Stimulated activated CD8-positive, alpha-beta memory T cell treated with anti-CD3 and anti-CD28 coated beads, Interleukin-12 subunit alpha, Interleukin-12 subunit beta, amount 100 ng/mL, for 24 hours (primary cell): ENCODE results near the gene KHDC1L.
A peak's percentile ranks its signal among the peaks of the same experiment; 100 is the strongest.
"Not testable (repeated sequence)": the region's sequence is repeated elsewhere in the genome, so short reads cannot be mapped to it uniquely, and the experiment has no call there.

Experiments used
- DNase-seq: peaks from one replicate; pipeline ENCODE4 v3.0.0-alpha.2; 2020; ENCODE audit errors: extremely low read depth

Gene KHDC1L, protein sequence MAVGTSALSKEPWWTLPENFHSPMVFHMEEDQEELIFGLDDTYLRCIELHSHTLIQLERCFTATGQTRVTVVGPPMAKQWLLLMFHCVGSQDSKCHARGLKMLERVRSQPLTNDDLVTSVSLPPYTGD

DNA sequence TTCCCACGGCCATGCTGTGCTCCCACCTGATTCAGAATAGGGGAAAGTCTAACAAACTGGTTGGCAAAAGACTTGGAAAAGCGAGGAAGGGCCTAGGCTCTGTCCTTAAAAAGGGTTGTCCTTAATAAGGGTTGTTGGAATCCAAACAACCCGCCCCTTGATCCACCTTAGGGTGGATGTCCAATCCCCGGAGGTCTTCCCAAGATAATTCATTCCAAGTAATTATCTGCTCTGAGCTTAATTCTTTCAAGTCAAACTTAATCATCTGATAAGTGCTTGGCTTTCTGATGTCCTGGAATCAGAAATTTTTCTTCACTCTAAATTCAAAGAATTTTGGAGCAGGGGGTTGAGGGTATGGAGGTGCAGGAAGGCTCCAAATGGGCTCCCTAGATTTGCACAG, at the start of gene KHDC1L:
KHDC1L (minus strand) TSS at position 101 of the 400 bp plus-strand sequence; CDS start at position 13, 88 bp downstream.
- DNase-seq: no peak

DNA sequence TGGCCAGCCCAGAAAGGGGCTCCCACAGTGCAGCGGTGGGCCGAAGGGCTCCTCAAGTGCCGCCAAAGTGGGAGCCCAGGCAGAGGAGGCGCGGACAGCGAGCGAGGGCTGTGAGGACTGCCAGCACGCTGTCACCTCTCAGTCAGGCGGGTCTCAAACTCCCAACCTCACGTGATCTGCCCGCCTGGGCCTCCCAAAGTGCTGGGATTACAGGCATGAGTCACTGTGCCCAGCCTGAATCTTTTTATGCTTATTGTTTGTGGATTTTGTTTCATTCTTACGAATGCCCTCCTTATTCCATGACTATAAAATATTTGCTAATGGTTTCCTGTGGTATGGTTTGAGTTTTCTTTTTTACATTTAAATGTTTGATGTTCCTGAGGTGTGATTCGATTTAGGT, 44.0 kb upstream of the KHDC1L start:
- not testable (repeated sequence) for DNase-seq

DNA sequence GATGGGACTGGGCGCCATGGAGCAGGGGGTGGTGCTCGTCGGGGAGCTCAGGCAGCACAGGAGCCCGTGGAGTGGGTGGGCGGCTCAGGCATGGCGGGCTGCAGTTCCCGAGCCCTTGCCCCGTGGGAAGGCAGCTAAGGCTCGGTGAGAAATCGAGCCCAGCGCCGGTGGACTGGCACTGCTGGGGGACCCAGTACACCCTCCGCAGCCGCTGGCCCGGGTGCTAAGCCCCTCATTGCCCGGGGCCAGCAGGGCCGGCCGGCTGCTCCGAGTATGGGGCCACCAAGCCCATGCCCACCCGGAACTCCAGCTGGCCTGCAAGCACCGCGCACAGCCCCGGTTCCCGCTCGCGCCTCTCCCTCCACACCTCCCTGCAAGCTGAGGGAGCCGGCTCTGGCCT, 43.6 kb upstream of the KHDC1L start:
- not testable (repeated sequence) for DNase-seq

DNA sequence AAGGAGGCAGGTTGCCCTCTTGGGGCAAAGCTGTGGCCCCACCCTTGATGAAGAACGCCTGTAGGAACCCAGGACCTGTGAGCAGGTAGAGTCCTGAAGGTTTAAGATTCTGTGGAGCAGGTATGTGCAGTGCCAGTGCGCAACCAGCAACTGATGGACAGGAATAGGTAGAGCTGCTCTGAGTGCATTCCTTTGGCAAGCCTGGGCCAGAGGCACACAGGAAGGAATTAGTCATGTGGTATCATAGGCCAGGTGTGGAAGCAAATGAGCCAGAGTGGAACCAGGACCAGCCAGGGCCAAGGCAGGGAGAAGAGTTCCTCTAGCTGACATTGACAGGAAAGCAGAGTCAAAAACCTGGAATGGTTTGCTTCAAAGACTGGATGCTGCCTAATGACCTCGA, 39.1 kb upstream of the KHDC1L start:
- no peak for DNase-seq

DNA sequence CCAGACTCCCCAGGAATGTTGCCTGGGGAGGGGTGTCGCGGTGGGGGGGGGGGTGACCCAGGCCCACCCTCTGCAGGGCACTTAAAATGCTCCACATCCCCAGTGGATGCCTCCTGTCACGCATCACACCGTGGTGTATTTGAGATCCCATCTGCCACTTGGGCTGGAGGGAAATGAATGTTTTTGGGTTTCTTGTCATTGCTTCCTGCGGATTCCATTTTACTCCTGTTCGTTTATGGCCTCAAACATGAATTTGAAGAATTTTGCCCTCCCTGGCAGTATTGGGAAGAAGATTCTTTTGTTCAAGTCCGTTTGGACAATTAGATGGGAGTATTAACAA, 38.2 kb upstream of the KHDC1L start:
- DNase-seq: no peak

DNA sequence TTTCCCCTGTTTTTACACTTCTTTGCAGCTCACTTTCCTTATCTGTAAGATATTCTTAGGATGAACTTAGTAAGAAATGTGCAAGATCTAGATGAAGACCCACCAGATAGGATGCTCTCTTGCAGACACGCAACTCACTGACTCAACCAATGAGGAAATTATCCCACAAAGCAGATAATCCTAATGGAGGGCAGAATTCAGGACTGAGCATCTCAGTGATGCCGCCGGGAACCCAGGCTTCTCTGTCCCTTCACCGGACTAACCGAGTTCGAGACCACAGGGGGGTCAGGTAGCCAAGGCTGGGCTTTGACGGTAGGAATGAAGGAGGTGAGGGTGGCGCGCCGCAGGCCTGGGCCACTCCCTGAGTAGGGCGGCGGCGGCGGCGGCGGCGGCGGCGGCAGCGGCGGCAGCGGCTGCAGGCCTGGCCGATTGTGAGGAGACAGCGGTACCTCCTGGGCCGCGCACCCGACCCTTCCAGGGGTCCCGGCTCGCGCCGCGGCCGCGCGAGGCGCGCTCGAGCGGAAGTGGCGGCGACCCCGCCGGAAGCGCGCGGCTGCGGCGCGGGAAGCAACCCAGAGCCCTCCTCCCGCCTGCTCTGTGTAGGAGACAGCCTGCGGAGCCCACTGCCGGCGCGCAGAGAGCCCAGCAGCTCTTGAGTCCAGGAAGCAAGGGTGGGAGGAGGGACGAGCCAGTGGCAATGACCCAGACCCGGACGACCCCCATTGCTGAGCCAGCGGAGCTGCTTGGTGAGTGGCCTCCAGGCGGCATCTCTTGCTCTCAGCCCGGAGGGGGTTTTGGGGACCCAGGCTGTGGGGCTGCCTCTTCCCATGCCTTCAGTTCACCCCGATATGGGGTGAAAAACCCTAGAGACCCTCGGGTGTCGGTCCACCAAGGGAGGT, 37.6 kb upstream of the KHDC1L start, which contains the start of gene KHDC1:
KHDC1 (minus strand) TSS at position 526 of the 899 bp plus-strand sequence. CDS start 20,679 bp downstream, outside the sequence.
- DNase-seq: peak; percentile 28

DNA sequence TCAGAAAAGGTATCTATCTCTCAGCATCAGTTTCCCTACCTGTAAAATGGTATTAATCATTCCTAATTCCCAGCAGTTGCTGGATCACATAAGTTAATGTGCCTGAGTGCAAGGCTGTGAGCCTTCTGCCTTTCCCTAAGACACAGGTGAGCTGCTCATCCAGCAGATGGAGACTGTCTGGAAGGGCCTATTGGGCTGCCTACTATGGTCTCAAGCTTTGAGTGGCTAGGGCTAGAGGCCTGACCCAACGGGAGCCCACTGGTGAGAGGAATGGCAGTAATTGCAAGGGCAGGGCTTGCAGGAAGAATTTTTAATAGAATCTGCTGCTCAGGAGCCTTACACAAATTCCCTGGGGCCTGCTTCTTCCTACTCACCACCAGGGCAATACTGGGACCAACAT, 33.4 kb upstream of the KHDC1L start:
- DNase-seq: no peak

DNA sequence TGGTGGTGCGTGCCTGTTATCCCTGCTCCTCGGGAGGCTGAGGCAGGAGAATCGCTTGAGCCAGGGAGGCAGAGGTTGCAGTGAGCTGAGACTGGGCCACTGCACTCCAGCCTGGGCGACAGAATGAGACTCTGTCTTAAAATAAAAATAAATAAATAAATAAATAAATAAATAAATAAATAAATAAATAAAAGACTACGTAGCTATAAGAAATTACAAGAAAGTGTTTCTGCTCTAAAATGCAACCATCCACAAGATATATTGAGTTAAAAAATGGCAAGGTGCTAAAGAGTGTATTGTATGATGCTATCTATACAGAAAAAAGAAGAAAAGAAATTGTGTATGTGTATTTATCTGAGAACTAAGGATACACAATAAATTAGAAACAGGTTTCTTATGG, 29.0 kb upstream of the KHDC1L start:
- DNase-seq: not testable (repeated sequence)

DNA sequence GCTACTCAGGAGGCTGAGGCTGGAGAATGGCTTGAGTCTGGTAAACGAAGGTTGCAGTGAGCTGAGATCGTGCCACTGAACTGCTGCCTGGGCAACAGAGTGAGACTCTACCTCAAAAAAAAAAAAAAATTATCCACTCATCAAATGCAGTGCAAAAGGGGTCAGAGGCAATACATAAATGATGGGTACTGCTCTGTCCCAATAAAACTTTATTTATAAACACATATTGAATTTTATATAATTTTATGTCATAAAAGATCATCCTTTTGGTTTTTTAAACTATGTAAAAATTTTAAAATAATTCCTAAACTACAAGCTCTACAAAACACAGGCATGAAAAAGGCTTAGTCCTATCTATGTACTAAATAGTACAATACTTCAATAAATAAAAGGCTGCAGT, 27.4 kb upstream of the KHDC1L start:
- DNase-seq: no peak

DNA sequence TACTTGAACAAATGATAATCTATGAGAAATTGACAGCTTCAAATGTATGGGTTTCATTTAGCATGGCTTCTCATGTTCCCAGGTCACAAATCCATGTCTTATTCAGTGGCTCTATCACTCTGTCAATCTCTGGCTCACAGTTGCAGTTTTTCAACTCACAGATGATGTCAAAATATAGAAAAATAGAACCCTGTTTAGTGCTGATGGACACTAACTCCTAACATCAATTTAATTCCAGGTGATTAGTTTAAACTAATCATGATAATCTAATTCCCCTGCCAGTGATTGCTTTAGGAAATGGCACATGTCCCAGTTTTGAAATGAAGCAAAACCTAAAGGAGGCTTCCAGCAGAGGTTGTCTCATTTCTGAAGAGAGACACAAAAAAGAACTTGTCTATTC, 24.7 kb upstream of the KHDC1L start:
- DNase-seq: no peak

DNA sequence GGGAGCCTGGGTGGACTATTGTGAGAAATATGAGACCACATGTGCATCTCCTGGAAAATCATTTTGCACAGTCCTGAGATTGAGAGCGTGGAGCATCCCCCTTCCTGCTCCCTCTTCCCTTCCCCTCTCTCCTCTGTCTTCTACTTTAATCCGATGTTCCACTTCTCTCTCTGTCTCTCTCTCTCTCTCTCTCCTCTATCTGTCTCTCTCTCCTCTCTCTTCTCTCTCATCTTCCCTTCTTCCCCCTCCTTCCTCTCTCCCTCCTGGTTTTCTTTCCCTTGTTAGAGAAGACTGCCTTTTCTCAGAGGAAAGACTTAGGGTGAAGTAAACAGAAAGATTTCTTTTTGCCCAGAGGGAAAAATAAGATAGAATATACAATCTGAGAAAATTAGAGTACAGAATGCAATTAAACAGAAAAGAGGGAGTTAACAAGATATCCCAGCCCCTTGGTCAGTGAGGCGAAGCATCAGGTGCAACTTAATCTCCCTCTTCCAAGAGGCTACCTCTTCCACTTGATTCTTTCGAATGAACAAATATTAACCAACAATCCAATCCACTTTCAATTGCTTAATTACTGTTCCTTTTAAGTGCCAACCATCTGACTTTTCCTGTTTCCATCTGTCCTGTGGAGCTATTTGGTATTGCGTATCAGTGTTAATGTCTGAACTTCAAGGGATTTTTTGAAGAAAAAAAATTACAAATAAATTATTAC, 23.1 kb upstream of the KHDC1L start:
- no peak for DNase-seq

DNA sequence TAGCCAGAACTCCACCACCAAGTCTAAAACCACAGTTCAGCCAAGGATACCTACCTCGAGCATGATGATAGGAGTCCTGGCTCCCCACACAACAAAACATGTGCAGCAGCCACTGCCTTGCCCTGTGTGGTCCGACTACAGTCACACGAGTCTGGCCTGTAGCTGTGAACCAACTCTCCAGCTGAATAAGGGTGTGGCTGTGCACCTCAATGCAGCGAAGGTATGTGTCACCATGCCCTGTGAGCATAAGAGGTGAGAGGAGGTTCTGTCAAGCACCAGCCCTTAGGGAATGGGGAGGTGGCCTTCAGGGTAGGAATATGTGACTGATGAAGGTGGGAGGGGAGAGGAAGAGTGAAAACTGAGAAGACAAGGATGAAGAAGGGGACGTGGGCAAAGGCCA, 16.7 kb upstream of the KHDC1L start:
- no peak for DNase-seq

DNA sequence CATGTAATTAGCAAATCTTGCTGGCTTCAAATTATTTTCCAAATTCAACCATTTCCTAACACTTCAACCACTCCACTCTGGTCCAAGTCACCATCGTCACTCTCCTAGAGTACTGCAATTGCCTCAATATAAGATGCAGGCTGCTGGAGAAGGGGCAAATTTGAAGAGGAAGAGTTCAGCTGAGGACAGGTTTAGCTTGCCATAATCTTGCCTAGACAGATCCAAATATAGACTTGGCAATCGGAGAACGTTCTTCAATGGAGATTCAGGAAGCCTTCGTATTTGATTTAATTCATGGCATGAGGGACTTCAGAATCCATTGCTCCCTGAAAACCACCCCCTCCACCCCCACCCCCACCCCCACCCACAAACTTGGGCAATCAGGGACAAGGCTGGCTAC, 15.4 kb upstream of the KHDC1L start:
- DNase-seq: no peak

DNA sequence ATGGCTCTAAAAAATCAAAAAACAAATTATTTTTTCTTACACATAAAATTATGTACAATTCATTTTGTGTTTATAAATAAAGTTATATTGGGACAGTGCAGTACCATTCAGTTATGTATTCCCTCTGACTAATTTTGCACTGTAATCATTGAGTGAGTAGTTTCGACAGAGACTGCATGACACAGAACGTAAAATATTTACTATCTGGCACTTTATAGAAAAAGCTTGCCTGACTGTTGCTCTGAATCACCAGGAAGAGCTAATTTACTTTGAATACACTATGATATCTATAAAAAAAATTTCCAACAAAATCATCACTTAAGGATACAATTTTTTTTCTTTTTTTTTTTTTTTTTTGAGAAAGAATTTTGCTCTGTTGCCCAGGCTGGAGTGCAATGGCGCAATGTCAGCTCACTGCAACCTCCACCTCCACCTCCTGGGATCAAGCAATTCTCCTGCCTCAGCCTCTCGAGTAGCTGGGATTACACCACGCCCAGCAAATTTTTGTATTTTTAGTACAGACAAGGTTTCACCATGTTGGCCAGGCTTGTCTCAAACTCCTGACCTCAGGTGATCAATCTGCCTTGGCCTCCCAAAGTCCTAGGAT, 11.0 kb upstream of the KHDC1L start:
- DNase-seq: no peak

DNA sequence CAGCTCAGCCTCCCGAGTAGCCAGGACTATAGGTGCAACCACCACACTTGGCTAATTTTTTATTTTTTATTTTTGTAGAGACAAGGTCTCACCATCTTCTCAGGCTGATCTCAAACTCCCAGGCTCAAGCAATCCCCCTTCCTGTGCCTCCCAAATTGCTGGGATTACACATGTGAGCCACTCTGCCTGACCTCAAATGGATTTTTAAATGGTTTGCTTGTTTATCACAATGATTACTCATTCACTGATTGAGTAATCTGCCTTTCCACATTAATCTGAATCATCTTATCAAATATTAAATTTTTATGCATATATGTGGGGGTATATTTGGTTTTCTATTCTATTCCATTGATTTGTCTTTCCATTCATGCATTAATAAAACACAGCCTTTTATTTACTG, 9.4 kb upstream of the KHDC1L start:
- no peak for DNase-seq

DNA sequence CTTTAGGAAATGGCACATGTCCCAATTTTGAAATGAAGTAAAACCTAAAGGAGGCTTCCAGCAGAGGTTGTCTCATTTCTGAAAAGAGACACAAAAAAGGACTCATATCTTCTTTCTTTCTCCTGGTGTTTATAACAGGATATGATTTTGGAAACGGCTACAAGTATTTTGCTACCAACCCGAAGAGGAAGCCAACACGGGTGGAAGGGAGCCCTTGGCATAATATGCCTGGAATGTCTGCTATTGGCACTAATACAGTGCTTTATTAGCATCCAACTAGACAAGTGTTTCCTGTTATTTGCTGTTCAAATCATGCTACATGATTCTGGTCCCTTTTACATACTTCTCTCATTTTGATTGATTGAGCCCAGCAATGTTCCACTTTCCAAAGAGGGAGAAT, 8.7 kb upstream of the KHDC1L start:
- not testable (repeated sequence) for DNase-seq

DNA sequence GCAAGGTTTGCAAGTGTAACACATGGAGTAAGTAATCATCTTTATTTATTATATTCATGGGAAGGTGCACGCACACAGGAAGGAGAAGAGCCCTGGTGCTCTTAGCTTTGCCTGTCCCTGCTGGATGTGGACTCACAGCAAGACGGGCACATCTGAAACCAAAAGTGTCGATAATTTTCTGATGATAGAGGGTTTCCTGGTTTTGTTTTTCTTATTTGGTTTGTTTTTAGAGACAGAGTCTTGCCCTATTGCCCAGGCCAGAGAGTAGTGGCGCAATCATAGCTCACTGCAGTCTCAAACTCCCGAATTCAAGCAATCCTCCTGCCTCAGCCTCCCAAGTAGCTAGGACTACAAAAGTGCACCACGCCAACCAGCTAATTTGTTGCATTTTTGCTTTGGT, 7.8 kb upstream of the KHDC1L start:
- no peak for DNase-seq

DNA sequence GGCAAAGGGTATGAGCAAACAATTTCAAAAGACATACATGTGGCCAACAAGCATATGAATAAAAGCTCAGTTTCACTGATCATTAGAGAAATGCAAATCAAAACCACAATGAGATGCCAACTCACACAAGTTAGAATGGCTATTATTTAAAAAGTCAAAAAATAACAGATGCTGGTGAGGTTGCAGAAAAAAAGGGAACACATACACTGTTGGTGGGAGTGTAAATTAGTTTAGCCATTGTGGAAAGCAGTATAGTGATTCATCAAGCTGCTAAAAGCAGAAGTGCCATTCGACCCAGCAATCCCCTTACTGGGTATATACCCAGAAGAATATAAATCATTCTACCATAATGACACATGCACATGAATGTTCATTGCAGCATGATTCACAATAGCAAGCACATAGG, 6.7 kb upstream of the KHDC1L start:
- no peak for DNase-seq

DNA sequence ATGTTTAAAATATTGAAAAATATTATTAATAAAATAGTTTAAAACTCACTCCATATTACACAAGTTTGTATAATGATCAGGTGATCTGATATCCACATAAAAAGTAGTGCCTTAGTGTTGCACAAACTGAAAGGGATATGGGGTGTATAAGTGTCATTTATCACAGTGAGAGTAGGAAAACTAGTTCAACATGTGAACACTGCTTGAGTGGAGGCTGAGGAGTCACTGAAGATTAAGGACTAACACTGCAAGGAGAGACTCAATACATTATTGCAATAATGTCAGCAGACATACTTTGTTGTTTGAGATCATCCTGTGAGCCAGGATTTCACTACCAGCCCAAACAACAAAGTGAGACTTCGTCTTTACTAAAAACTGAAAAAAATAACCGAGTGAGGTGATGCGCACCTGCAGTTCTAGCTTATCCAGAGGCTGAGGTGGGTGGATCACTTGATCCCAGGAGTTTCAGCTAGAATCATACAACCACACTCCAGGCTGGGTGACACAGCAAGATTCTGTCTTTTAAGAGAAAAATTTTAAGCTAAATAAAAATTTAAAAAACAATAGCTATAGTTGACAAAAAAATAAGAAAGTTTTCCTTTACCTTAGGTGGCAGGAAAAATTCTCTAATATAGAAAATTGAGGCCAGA, 2.4 kb upstream of the KHDC1L start:
- DNase-seq: no peak

DNA sequence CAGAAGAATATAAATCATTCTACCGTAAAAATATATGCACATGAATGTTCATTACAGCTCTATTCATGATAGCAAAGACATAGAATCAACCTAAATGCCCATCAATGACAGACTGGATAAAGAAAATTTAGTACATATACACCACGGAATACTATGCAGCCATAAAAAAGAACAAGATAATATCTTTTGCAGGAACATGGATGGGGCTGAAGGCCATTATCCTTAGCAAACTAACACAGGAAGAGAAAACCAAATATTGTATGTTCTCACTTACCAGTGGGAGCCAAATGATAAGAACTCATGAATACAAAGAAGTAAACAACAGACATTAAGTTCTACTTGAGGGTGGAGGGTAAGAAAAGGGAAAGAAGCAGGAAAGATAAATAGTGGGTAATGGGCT, 8.4 kb downstream of the KHDC1L start:
- DNase-seq: no peak

DNA sequence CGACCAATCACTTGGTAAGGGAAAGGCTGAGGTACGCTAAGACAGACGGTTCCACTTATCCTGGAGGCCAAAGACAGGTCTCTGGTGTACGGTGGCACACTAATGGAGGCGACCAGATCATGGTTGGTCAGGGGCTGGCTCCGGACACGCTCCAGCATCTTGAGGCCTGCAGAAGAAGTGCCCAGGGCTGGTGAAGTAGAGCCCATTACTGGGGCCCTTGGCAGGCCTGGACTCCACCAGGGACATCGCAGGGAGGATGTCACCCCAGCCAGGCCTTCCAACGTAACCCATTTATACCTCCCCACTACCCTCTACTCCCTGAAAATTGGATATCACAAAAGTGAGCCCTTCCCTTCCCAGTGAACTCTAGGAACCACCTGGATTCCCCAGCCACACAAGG, 16.2 kb downstream of the KHDC1L start:
- no peak for DNase-seq
